Panc1 (cell line): Measurements from ENCODE around the gene KIZ. TPM values are rescaled to one million over a fixed set of nuclear protein-coding genes. Genes with fewer than 3 reads are reported as not detected.

Source experiments
- ATAC-seq: fragments of 200-7000 bp; cut with Tn5 transposase; 2 replicates; pipeline ENCODE4 v1.9.1; 2020; ENCODE audit warnings: mild to moderate bottlenecking, moderate library complexity
- BruUV-seq: library from RNA; stranded (reverse); fragments of 400-500 nt; replicated peaks from 2 replicates; lab custom pipeline; 2021; lab: Mats Ljungman, UMichigan
- CTCF ChIA-PET: fragments of 300-600 bp; sonication (Branson Sonifier 250); formaldehyde crosslinking; loops from one replicate; lab custom pipeline; 2022; ENCODE audit warnings: antibody characterized with exemption; lab: Charles Lee
- POLR2A ChIA-PET: fragments of 300-600 bp; sonication (Branson Sonifier 250); formaldehyde crosslinking; loops from one replicate; lab custom pipeline; 2022; ENCODE audit warnings: antibody characterized with exemption; lab: Charles Lee
- DNase-seq: peaks from one replicate; pipeline ENCODE4 v3.0.0-alpha.2; 2010; ENCODE audit warnings: low read depth, low spot score
- H3K27ac ChIP-seq: 2 replicates; pipeline ENCODE4 v1.5.1; 2011; ENCODE audit warnings: mild to moderate bottlenecking, low read length, inconsistent platforms
- H3K27me3 ChIP-seq: fragments of 200-500 bp; sonication (Bioruptor generic); 2 replicates; pipeline ENCODE4 v1.6.0; 2014; ENCODE audit warnings: low read length, inconsistent platforms; ENCODE audit not compliant: control insufficient read depth, insufficient read depth
- H3K36me3 ChIP-seq: fragments of 200-500 bp; sonication (Bioruptor generic); 2 replicates; pipeline ENCODE4 v1.5.1; 2014; ENCODE audit warnings: inconsistent platforms, mild to moderate bottlenecking, low read length, moderate library complexity; ENCODE audit not compliant: control insufficient read depth, insufficient read depth
- H3K4me1 ChIP-seq: 2 replicates; pipeline ENCODE4 v1.5.1; 2011; ENCODE audit warnings: inconsistent platforms, mild to moderate bottlenecking, low read length, moderate library complexity; ENCODE audit not compliant: control insufficient read depth, insufficient read depth
- H3K4me3 ChIP-seq, 2 experiments: 2 replicates each; pipeline ENCODE4 v1.5.1; 2011 to 2012; ENCODE audit warnings: low read depth in 2 of 2, low read length in 2 of 2, mild to moderate bottlenecking in 2 of 2, inconsistent platforms in 1 of 2, moderate library complexity in 1 of 2
- H3K9me3 ChIP-seq: fragments of 200-500 bp; sonication (Bioruptor generic); 2 replicates; pipeline ENCODE4 v1.5.1; 2014; ENCODE audit warnings: low read depth, mild to moderate bottlenecking, inconsistent platforms, low read length, moderate library complexity; ENCODE audit not compliant: control insufficient read depth, insufficient read depth
- POLR2AphosphoS5 ChIP-seq: IDR thresholded peaks from 2 replicates; pipeline ENCODE4 v1.6.1; 2012; ENCODE audit warnings: mild to moderate bottlenecking, low read depth, low read length, moderate library complexity
- SIN3A ChIP-seq: IDR thresholded peaks from 2 replicates; pipeline ENCODE4 v1.6.1; 2012; ENCODE audit warnings: low read depth, mild to moderate bottlenecking, low read length, moderate library complexity, borderline replicate concordance; ENCODE audit not compliant: insufficient read depth
- TCF7L2 ChIP-seq: IDR thresholded peaks from 2 replicates; pipeline ENCODE4 v1.6.1; 2011; ENCODE audit warnings: mild to moderate bottlenecking, low read depth, low read length, inconsistent platforms
- in situ Hi-C: cut with HindIII; loops from 2 replicates; pipeline ENCODE4 v1.10.0; 2016; ENCODE audit warnings: low sequenced_read_pairs, low pct_unique_long_range_greater_than_20kb
- intact Hi-C: fragments of 100-400 bp; cut with micrococcal nuclease; formaldehyde crosslinking; loops from one replicate; pipeline ENCODE4 v1.10.0; 2022; ENCODE audit not compliant: unreplicated experiment
- total RNA-seq: library from RNA; stranded (reverse); gene quantifications from one replicate; pipeline ENCODE4 v1.2.1, GENCODE V29; 2021; ENCODE audit not compliant: unreplicated experiment
- TF ChIP-seq, protein P1 (sequence below): fragments of 450-650 bp; IDR thresholded peaks from 2 replicates; pipeline ENCODE4 v1.5.1; 2017; ENCODE audit warnings: mild to moderate bottlenecking
- TF ChIP-seq, protein P2 (sequence below), 2 experiments: IDR thresholded peaks; 2 replicates each; pipeline ENCODE4 v1.6.1; 2011 to 2012; ENCODE audit warnings: low read depth in 2 of 2, control low read depth in 1 of 2, low read length in 1 of 2, mild to moderate bottlenecking in 1 of 2, moderate library complexity in 1 of 2; ENCODE audit not compliant: insufficient read depth in 1 of 2

The KIZ gene
- total RNA-seq, 1 experiment from 2014 or later, result 6.5 TPM

GRCh38 chr20:21155268-21155667, 29.4 kb downstream of the KIZ start:
- no peaks in the 10 kb centered on the region for H3K36me3 ChIP-seq
- POLR2A ChIA-PET, result no interaction called here
- no peak overlapping the region for H3K4me3 ChIP-seq
- CTCF ChIA-PET, result no interaction called here
- ATAC-seq (no peak), DNase-seq (no peak)
- no TSS peak for BruUV-seq
- intact Hi-C loops, result no loop called here
- no peak overlapping the region for H3K27ac ChIP-seq
- H3K27me3 ChIP-seq, result no peaks in the 10 kb centered on the region
- no peaks in the 10 kb centered on the region; the same call in none of the 2 replicates for H3K4me1 ChIP-seq
- H3K9me3 ChIP-seq, result no peaks in the 10 kb centered on the region
- in situ Hi-C loops, result no loop called here
- TF ChIP-seq, protein P1, sequence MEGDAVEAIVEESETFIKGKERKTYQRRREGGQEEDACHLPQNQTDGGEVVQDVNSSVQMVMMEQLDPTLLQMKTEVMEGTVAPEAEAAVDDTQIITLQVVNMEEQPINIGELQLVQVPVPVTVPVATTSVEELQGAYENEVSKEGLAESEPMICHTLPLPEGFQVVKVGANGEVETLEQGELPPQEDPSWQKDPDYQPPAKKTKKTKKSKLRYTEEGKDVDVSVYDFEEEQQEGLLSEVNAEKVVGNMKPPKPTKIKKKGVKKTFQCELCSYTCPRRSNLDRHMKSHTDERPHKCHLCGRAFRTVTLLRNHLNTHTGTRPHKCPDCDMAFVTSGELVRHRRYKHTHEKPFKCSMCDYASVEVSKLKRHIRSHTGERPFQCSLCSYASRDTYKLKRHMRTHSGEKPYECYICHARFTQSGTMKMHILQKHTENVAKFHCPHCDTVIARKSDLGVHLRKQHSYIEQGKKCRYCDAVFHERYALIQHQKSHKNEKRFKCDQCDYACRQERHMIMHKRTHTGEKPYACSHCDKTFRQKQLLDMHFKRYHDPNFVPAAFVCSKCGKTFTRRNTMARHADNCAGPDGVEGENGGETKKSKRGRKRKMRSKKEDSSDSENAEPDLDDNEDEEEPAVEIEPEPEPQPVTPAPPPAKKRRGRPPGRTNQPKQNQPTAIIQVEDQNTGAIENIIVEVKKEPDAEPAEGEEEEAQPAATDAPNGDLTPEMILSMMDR, result no peak
- no peak for TF ChIP-seq SIN3A
- TF ChIP-seq TCF7L2, result no peak
- TF ChIP-seq POLR2AphosphoS5, result no peak
- TF ChIP-seq, protein P2, sequence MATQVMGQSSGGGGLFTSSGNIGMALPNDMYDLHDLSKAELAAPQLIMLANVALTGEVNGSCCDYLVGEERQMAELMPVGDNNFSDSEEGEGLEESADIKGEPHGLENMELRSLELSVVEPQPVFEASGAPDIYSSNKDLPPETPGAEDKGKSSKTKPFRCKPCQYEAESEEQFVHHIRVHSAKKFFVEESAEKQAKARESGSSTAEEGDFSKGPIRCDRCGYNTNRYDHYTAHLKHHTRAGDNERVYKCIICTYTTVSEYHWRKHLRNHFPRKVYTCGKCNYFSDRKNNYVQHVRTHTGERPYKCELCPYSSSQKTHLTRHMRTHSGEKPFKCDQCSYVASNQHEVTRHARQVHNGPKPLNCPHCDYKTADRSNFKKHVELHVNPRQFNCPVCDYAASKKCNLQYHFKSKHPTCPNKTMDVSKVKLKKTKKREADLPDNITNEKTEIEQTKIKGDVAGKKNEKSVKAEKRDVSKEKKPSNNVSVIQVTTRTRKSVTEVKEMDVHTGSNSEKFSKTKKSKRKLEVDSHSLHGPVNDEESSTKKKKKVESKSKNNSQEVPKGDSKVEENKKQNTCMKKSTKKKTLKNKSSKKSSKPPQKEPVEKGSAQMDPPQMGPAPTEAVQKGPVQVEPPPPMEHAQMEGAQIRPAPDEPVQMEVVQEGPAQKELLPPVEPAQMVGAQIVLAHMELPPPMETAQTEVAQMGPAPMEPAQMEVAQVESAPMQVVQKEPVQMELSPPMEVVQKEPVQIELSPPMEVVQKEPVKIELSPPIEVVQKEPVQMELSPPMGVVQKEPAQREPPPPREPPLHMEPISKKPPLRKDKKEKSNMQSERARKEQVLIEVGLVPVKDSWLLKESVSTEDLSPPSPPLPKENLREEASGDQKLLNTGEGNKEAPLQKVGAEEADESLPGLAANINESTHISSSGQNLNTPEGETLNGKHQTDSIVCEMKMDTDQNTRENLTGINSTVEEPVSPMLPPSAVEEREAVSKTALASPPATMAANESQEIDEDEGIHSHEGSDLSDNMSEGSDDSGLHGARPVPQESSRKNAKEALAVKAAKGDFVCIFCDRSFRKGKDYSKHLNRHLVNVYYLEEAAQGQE (IDR thresholded peaks at IDR 0.05; ENCODE audit: insufficient read depth in 1 of 2, low read depth in 2 of 2, low read length in 1 of 2), result no peak

DNA sequence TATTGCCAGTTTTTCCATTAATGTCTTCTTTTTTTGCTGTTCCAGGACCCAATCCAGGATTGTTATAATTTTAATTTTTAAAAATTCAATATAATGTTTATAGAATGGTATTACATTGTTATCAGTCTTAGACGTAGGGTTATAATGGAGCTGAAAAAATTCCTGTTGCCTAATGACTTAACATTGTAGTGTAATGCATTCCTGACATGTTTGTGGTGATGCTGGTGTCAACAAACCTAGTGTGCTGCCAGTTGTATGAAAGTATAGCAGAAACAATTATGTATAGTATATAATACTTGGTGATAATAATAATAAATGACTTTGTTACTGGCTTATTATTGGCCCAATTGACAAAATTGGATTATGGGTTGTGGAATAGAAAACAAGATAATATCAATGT, 30.4 kb downstream of the KIZ start:
- DNase-seq, result no peak
- Histone ChIP-seq H3K36me3 (no peaks in the 10 kb centered on the region), H3K27me3 (no peaks in the 10 kb centered on the region), H3K27ac (no peak overlapping the region), H3K4me3 (no peak overlapping the region), H3K4me1 (no peaks in the 10 kb centered on the region; the same call in none of the 2 replicates), H3K9me3 (no peaks in the 10 kb centered on the region)
- ChIA-PET CTCF (no interaction called here), POLR2A (no interaction called here)
- BruUV-seq, result no TSS peak
- in situ Hi-C loops, result no loop called here
- TF ChIP-seq, protein P2 (IDR thresholded peaks at IDR 0.05; ENCODE audit: insufficient read depth in 1 of 2, low read depth in 2 of 2, low read length in 1 of 2), result no peak
- TF ChIP-seq TCF7L2, result no peak
- TF ChIP-seq SIN3A, result no peak
- TF ChIP-seq POLR2AphosphoS5, result no peak
- TF ChIP-seq, protein P1, result no peak
- no peak for ATAC-seq
- intact Hi-C loops, result no loop called here
